ENCODE results near the gene LMCD1. TPM values are rescaled to one million over a fixed set of nuclear protein-coding genes. Genes with fewer than 3 reads are reported as not detected.

LMCD1 gene
- polyA plus RNA-seq, 2 of the 4 experiments (the other 2 are of a cell fraction), result 64.3 to 85.4 TPM

DNA sequence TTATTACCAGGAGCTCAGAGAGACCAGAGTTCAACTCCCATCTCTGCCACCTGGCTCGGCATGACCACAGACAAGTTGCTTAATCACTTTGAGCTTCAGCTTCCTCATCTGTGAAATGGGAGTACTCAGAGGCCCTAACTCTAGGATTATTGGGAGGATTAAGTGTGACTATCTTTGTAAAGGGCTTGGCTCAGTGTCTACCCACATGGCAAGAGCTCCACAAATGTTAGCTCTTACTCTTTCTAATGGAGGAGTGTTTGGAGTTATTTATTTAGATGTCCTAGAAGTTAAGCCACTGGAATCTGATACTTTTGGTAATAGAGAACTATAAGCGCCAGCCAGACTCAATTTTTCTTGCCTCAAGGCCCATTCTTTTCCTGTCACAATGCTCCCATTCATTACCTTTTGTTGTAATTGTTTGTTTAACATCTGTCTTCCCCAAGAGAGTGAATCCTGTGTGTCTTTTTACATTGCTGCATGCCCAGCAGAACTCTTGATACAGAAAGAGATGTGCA lies 12.3 kb upstream of the LMCD1 start:
- Histone ChIP-seq H3K4me2 (no peak overlapping the region; the same call in 2 of the 3 replicates), H3K27ac (no peak overlapping the region), H3K4me1 (peaks cover 37% of the 10 kb centered on the region), H3K9me3 (no peaks in the 10 kb centered on the region), H3K4me3 (no peak overlapping the region)
- FAIRE-seq (no peak), DNase-seq (ENCODE audit: low read depth in 1 of 2, low spot score in 1 of 2) (no peak), ATAC-seq (no peak)
- ChIA-PET POLR2A (interaction anchor here (0.7 to 2.0 kb wide), 2 partner anchors 12 to 45 kb away, joined by 4 to 21 read pairs; partner anchors contain the start of gene LMCD1), CTCF (interaction anchor here (1.3 to 2.1 kb wide), 4 partner anchors 10 to 47 kb away, joined by 3 to 9 read pairs (median 6); partner anchors contain the start of gene LMCD1)
- WGBS (ENCODE audit: missing lambda C conversion rate), result 83% methylated on average over 2 of the region's 2 CpGs
- TF ChIP-seq HOXA7 (CRISPR knock-in tag; IDR thresholded peaks at IDR 0.05) (no peak), ESRRA (IDR thresholded peaks at IDR 0.05; ENCODE audit: borderline replicate concordance, low read length) (no peak), RAD21 (conservative IDR thresholded peaks at IDR 0.05 in 1 of 2, IDR thresholded peaks at IDR 0.05 in 1 of 2) (no peak), TP53 (CRISPR knock-in tag; IDR thresholded peaks at IDR 0.05) (no peak), KDM1A (IDR thresholded peaks at IDR 0.05; ENCODE audit: low read depth) (no peak)

DNA sequence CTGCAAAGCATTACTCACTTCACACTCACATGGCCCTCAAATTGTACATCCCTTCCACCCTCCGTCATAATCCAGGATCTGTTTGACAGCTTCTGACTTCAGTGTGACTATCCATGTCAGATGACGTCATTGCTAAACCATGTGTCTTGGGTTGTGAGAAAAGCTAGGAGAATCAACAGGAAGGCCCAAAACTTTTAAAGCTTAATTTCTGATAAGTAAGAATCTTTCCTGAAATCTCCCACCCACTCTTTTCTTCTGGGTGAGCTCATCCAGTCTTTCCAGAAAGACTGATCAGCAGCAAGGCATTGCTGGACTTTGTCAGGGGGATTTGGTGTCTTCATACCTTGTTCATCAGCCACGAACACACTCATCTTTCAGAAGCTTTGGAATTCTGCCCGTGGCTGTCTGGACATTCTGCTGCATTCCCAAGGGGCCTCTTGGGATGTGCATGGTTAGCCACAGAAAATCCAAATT lies 11.5 kb upstream of the LMCD1 start:
- H3K4me1 ChIP-seq, result peaks cover 37% of the 10 kb centered on the region
- TF ChIP-seq JUN (IDR thresholded peaks at IDR 0.05) (no peak), FOSL2 (IDR thresholded peaks at IDR 0.05) (no peak), FOSL2 (CRISPR knock-in tag; IDR thresholded peaks at IDR 0.05) (peak; percentile 47), NR3C1 (IDR thresholded peaks at IDR 0.05) (no peak)
- ChIA-PET CTCF (interaction anchor here (1.5 to 3.2 kb wide), 5 partner anchors 9 to 48 kb away, joined by 5 to 14 read pairs (median 7); partner anchors contain the start of gene LMCD1), POLR2A (interaction anchor here (0.9 to 2.0 kb wide), 2 partner anchors 11 to 46 kb away, joined by 3 to 21 read pairs; partner anchors contain the start of gene LMCD1)
- peak overlapping the region; percentile 30; the same call in 2 of the 3 replicates for H3K4me2 ChIP-seq
- H3K27ac ChIP-seq, result peak overlapping the region; percentile 4 to 41; a peak in 2 of 6 replicates
- ATAC-seq (peak in 1 of 2 experiments; percentile 56; a peak in 3 of 6 replicates), DNase-seq (ENCODE audit: low read depth in 1 of 2, low spot score in 1 of 2) (peak; percentile 38 to 56), FAIRE-seq (no peak)
- no peaks in the 10 kb centered on the region for H3K9me3 ChIP-seq
- H3K4me3 ChIP-seq, result no peak overlapping the region
- WGBS (ENCODE audit: missing lambda C conversion rate), result 29% methylated on average over 4 of the region's 4 CpGs

DNA sequence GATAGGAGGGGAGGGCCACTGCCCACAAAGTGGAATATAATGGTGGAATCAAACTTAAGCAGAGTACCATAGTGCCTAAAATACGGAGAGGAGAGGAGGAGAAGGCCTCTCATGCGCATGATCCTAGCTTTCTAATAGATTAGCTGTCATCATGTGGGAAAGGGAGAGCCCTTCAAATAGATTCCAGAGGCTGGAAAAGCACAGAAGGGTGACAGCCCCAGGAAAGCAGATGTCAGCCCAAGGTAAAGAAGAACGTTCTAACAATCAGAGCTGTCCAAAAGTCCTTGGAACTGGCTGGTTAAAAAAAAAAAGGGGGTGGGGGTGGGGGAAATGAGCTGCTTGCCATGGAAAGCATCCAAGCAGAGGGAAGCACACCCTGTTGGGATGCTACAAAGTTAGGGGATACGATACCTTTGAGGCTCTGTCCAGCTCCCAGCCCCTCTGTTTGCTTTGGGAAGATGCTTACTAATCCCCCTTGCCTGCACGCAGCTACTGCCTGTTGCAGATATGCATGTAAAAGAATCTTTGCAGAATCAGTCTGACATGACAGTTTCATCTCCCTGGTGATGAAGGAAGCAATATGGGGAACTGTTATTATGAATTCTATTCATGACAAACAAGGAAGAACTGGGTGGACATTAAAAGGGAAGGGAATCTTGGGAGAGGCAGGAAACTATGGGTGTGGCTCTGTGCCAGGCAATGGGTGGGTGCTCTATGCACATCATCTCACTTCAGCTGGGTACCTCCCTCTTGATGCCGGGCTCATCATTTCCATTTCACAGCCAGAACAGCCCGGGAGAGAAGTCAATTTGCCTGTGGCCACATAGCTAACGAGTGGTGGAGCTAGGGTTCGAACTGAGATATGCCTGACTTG lies 10.1 kb upstream of the LMCD1 start:
- ChIA-PET CTCF (interaction anchor here (0.5 to 3.2 kb wide), 7 partner anchors 8 to 54 kb away, joined by 3 to 14 read pairs (median 4); partner anchors contain the start of gene LMCD1), POLR2A (interaction anchor here (0.7 to 2.9 kb wide), 2 partner anchors 10 to 47 kb away, joined by 3 to 15 read pairs; partner anchors contain the start of gene LMCD1)
- FAIRE-seq, result no peak
- H3K9me3 ChIP-seq, result no peaks in the 10 kb centered on the region
- ATAC-seq, result peak in 1 of 2 experiments; percentile 30; a peak in 3 of 6 replicates
- peak overlapping the region; percentile 24; the same call in 1 of the 3 replicates for H3K4me2 ChIP-seq
- H3K4me3 ChIP-seq, result no peak overlapping the region
- 75% methylated on average over 9 of the region's 9 CpGs for WGBS (ENCODE audit: missing lambda C conversion rate)
- peak overlapping the region in 1 of 2 experiments; percentile 24; a peak in 1 of 6 replicates for H3K27ac ChIP-seq
- peaks cover 37% of the 10 kb centered on the region for H3K4me1 ChIP-seq
- no peak for DNase-seq (ENCODE audit: low read depth in 1 of 2, low spot score in 1 of 2)
- TF ChIP-seq TFCP2L1 (CRISPR knock-in tag; IDR thresholded peaks at IDR 0.05) (no peak), MAFK (IDR thresholded peaks at IDR 0.05; ENCODE audit: partially characterized antibody) (peak; percentile 12), SREBF2 (IDR thresholded peaks at IDR 0.05) (no peak), FOSB (CRISPR knock-in tag; IDR thresholded peaks at IDR 0.05) (no peak)

DNA sequence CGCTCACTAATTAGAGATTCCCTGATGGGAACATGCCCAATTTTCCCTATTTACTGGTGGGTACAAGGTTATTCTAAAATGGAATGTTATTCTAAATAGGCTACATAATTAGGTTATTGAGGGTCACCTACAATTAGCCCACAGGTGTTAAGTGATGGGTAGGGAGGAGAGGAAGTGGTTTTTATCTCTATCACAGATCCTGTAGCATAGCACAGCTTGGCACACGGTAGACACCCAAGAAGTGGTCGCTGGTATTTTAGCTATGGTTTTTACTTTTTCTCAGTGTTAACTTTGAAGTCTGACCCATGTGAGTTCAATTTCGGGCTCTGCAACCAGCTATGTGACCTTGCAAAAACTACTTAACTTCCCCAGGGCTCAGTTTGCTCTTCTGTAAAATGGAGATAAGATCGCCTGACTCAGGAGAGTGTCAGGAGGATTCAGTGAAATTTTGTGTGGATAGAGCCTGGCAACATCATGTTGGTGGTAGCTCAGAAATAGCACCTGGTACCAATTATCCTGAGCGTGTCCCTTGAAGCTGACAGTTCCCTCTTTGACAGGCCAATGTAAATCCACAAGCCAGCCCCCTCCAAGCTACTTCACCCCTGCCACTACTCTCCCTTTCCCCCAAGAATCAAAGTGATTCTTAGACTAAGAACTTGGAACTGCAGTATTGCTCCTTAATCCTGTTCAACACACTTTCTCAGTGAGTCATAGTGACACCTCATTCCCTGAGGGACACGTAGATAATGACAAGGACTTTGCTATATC lies 8.7 kb upstream of the LMCD1 start:
- no peak for TF ChIP-seq FOSL2 (IDR thresholded peaks at IDR 0.05)
- peak; percentile 47 for TF ChIP-seq FOSL2 (CRISPR knock-in tag; IDR thresholded peaks at IDR 0.05)
- TF ChIP-seq RAD21 (conservative IDR thresholded peaks at IDR 0.05 in 1 of 2, IDR thresholded peaks at IDR 0.05 in 1 of 2), result no peak
- ATAC-seq, result no peak; a peak in 1 of 6 replicates
- no peaks in the 10 kb centered on the region for H3K9me3 ChIP-seq
- ChIA-PET CTCF (interaction anchor here (0.9 to 3.2 kb wide), 3 partner anchors 8 to 50 kb away, joined by 4 to 14 read pairs (median 4); partner anchors contain the start of gene LMCD1), POLR2A (interaction anchor here (2.9 kb wide), 1 partner anchor 9 kb away, joined by 15 read pairs; the partner anchor contains the start of gene LMCD1)
- 49% methylated on average over 7 of the region's 7 CpGs for WGBS (ENCODE audit: missing lambda C conversion rate)
- FAIRE-seq, result peak; percentile 61
- no peak for DNase-seq (ENCODE audit: low read depth in 1 of 2, low spot score in 1 of 2)
- peak overlapping the region; percentile 40 for H3K4me2 ChIP-seq
- H3K27ac ChIP-seq, result peak overlapping the region in 1 of 2 experiments; percentile 36; a peak in 1 of 6 replicates
- no peak overlapping the region for H3K4me3 ChIP-seq
- H3K4me1 ChIP-seq, result peaks cover 46% of the 10 kb centered on the region
